IMR-90 (cell line): ENCODE measurements around the gene IFRD1. TPM values are rescaled to one million over a fixed set of nuclear protein-coding genes. Genes with fewer than 3 reads are reported as not detected.

Experiments
- ATAC-seq: fragments of 200-7000 bp; cut with Tn5 transposase; 2 replicates; pipeline ENCODE4 v1.9.1; 2020; ENCODE audit warnings: low read depth, mild to moderate bottlenecking, moderate library complexity
- BruUV-seq: library from RNA; stranded (reverse); fragments of 400-500 nt; replicated peaks from 2 replicates; lab custom pipeline; 2021; lab: Mats Ljungman, UMichigan
- CTCF ChIA-PET: fragments of 300-600 bp; formaldehyde crosslinking; extraction: SDS; loops from one replicate; lab custom pipeline; 2021; ENCODE audit warnings: antibody characterized with exemption; lab: Yijun Ruan, JAX
- POLR2A ChIA-PET: fragments of 300-600 bp; sonication (Branson Sonifier 250); formaldehyde crosslinking; loops from one replicate; lab custom pipeline; 2022; ENCODE audit warnings: antibody characterized with exemption; ENCODE audit not compliant: unreplicated experiment; lab: Charles Lee
- DNase-seq: peaks from one replicate; pipeline ENCODE4 v3.0.0; 2013
- H2AFZ ChIP-seq: replicated peaks from 2 replicates; pipeline ENCODE3; 2013; ENCODE audit warnings: low read length, mild to moderate bottlenecking; ENCODE audit not compliant: poor library complexity
- H2AK5ac ChIP-seq: 2 replicates; pipeline ENCODE4 v1.6.1; 2013; ENCODE audit warnings: low read depth, low read length, inconsistent platforms
- H2AK9ac ChIP-seq: replicated peaks from 2 replicates; pipeline ENCODE3; 2013; ENCODE audit warnings: mild to moderate bottlenecking, low read depth, low read length, moderate library complexity; ENCODE audit not compliant: poor library complexity
- H2BK120ac ChIP-seq: 2 replicates; pipeline ENCODE4 v1.6.1; 2013; ENCODE audit warnings: low read depth, low read length, inconsistent platforms
- H2BK15ac ChIP-seq: 3 replicates; pipeline ENCODE4 v1.6.1; 2013; ENCODE audit warnings: low read depth, low read length, inconsistent platforms
- H2BK20ac ChIP-seq: 2 replicates; pipeline ENCODE4 v1.6.1; 2013; ENCODE audit warnings: low read depth, mild to moderate bottlenecking, inconsistent platforms, low read length, moderate library complexity
- H2BK5ac ChIP-seq: 2 replicates; pipeline ENCODE4 v1.6.1; 2013; ENCODE audit warnings: mild to moderate bottlenecking, low read depth, low read length, inconsistent platforms; ENCODE audit not compliant: poor library complexity, severe bottlenecking
- H3K14ac ChIP-seq: replicated peaks from 2 replicates; pipeline ENCODE4 v1.6.1; 2013; ENCODE audit warnings: low read depth, low read length, inconsistent platforms
- H3K18ac ChIP-seq: 2 replicates; pipeline ENCODE4 v1.6.1; 2013; ENCODE audit warnings: low read depth, low read length, control low read depth
- H3K23ac ChIP-seq: 2 replicates; pipeline ENCODE4 v1.6.1; 2013; ENCODE audit warnings: low read depth, low read length, inconsistent platforms
- H3K27ac ChIP-seq: 2 replicates; pipeline ENCODE4 v1.5.1; 2013; ENCODE audit warnings: mild to moderate bottlenecking, control low read depth, low read length; ENCODE audit not compliant: insufficient read depth
- H3K27me3 ChIP-seq: 2 replicates; pipeline ENCODE4 v1.6.1; 2013; ENCODE audit warnings: low read length; ENCODE audit not compliant: control insufficient read depth, insufficient read depth
- H3K36me3 ChIP-seq: 2 replicates; pipeline ENCODE4 v1.6.1; 2013; ENCODE audit warnings: low read length, mixed read lengths; ENCODE audit not compliant: control insufficient read depth, insufficient read depth
- H3K4ac ChIP-seq: 2 replicates; pipeline ENCODE4 v1.6.1; 2013; ENCODE audit warnings: low read depth, low read length, inconsistent platforms
- H3K4me1 ChIP-seq: 2 replicates; pipeline ENCODE4 v1.6.1; 2013; ENCODE audit warnings: low read length, mixed read lengths; ENCODE audit not compliant: control insufficient read depth, insufficient read depth
- H3K4me2 ChIP-seq: 2 replicates; pipeline ENCODE4 v1.6.1; 2013; ENCODE audit warnings: low read depth, mild to moderate bottlenecking, control low read depth, low read length, moderate library complexity
- H3K4me3 ChIP-seq: 2 replicates; pipeline ENCODE4 v1.5.1; 2013; ENCODE audit warnings: low read depth, mild to moderate bottlenecking, control low read depth, low read length, moderate library complexity; ENCODE audit not compliant: insufficient read depth
- H3K56ac ChIP-seq: 2 replicates; pipeline ENCODE4 v1.6.1; 2013; ENCODE audit warnings: low read length, inconsistent platforms; ENCODE audit not compliant: insufficient read depth; ENCODE audit errors: extremely low read depth
- H3K79me1 ChIP-seq, 2 experiments: 2 replicates each; pipeline ENCODE4 v1.6.1; 2013; ENCODE audit warnings: low read length in 2 of 2, inconsistent platforms in 1 of 2, low read depth in 1 of 2
- H3K9ac ChIP-seq: 2 replicates; pipeline ENCODE4 v1.6.1; 2013; ENCODE audit warnings: low read depth, low read length, control low read depth
- H3K9me1 ChIP-seq: 2 replicates; pipeline ENCODE4 v1.6.1; 2013; ENCODE audit warnings: low read length, inconsistent platforms; ENCODE audit not compliant: insufficient read depth
- H3K9me3 ChIP-seq: 2 replicates; pipeline ENCODE4 v1.6.1; 2013; ENCODE audit warnings: low read length; ENCODE audit not compliant: control insufficient read depth, insufficient read depth
- H4K20me1 ChIP-seq: 2 replicates; pipeline ENCODE4 v1.6.1; 2013; ENCODE audit warnings: low read length, inconsistent platforms; ENCODE audit not compliant: insufficient read depth
- H4K5ac ChIP-seq: 2 replicates; pipeline ENCODE4 v1.6.1; 2013; ENCODE audit warnings: mild to moderate bottlenecking, low read depth, low read length, control low read depth
- H4K8ac ChIP-seq, 2 experiments: 2 replicates each; pipeline ENCODE4 v1.6.1; 2013; ENCODE audit warnings: low read depth in 2 of 2, low read length in 2 of 2, control low read depth in 1 of 2, inconsistent platforms in 1 of 2
- H4K91ac ChIP-seq: 2 replicates; pipeline ENCODE4 v1.6.1; 2013; ENCODE audit warnings: low read depth, low read length, inconsistent platforms; ENCODE audit not compliant: insufficient read depth
- CTCF ChIP-seq: conservative IDR thresholded peaks from 2 replicates; pipeline ENCODE4 v1.5.1; 2012; ENCODE audit warnings: mild to moderate bottlenecking, low read depth, low read length, improper control_type of control experiment
- FOS ChIP-seq: fragments of 150-350 bp; IDR thresholded peaks from 2 replicates; pipeline ENCODE4 v1.6.1; 2016; ENCODE audit warnings: low read depth, low read length
- RAD21 ChIP-seq: IDR thresholded peaks from 2 replicates; pipeline ENCODE4 v1.6.1; 2012; ENCODE audit warnings: low read length, improper control_type of control experiment
- RCOR1 ChIP-seq: IDR thresholded peaks from 2 replicates; pipeline ENCODE4 v1.6.1; 2012; ENCODE audit warnings: mild to moderate bottlenecking, low read length, improper control_type of control experiment; ENCODE audit not compliant: insufficient replicate concordance
- SMC3 ChIP-seq: fragments of 150-350 bp; IDR thresholded peaks from 2 replicates; pipeline ENCODE4 v1.6.1; 2016; ENCODE audit warnings: low read depth, mild to moderate bottlenecking, antibody characterized with exemption, low read length, moderate library complexity
- USF2 ChIP-seq: fragments of 150-350 bp; IDR thresholded peaks from 2 replicates; pipeline ENCODE4 v1.6.1; 2017; ENCODE audit warnings: mild to moderate bottlenecking, antibody characterized with exemption, low read length, low read depth
- WGBS, 2 experiments: methylation state at CpG; one replicate each; pipeline versions ENCODE4 v1.1.5 to v1.1.7; 2013; ENCODE audit warnings: missing lambda C conversion rate in 2 of 2; ENCODE audit not compliant: insufficient read length in 1 of 2; ENCODE audit errors: extremely low coverage in 2 of 2; 5-methylcytosine and 5-hydroxymethylcytosine counted together
- dilution Hi-C: fragments of 300-500 bp; cut with HindIII; formaldehyde crosslinking; loops from one replicate; pipeline ENCODE4 v1.14.3; 2018; ENCODE audit warnings: low sequenced_read_pairs; ENCODE audit not compliant: unreplicated experiment
- in situ Hi-C: fragments of 300-500 bp; cut with MboI; formaldehyde crosslinking; loops from 3 replicates; pipeline ENCODE4 v1.14.3; 2019; ENCODE audit warnings: low sequenced_read_pairs, inconsistent platforms, mixed read lengths
- intact Hi-C: fragments of 100-400 bp; cut with micrococcal nuclease; formaldehyde crosslinking; loops from 2 replicates; pipeline ENCODE4 v1.10.0; 2022
- polyA plus RNA-seq, 3 experiments: library from polyadenylated mRNA; depleted of rRNA; stranded (reverse); fragments of >200 nt; gene quantifications; 2 replicates each; pipeline ENCODE4 v1.2.3, GENCODE V29; 2012; ENCODE audit warnings: low replicate concordance in 1 of 3
- total RNA-seq: library from RNA; depleted of rRNA; stranded (reverse); fragments of >200 nt; gene quantifications from 2 replicates; pipeline ENCODE4 v1.2.3, GENCODE V29; 2012

Gene IFRD1
- total and polyA plus RNA-seq, 2 of the 4 experiments (the other 2 are of a cell fraction) = 18.3 to 25.3 TPM

- no peaks in the 10 kb centered on the region for H4K20me1 ChIP-seq
- H3K9me3 ChIP-seq = no peaks in the 10 kb centered on the region
- no peak overlapping the region for H2BK20ac ChIP-seq
- no CpG with 5 or more reads among the region's 1 CpG for WGBS, 2 experiments
- no peak overlapping the region for H4K8ac ChIP-seq
- dilution Hi-C loops (no loop called here), intact Hi-C loops (loop anchor here (2.0 to 10.0 kb wide), 5 partner anchors 203 to 657 kb away; partner anchors contain the start of genes DOCK4 and ZNF277), in situ Hi-C loops (loop anchor here (10.0 kb wide), 2 partner anchors 205 to 665 kb away; partner anchors contain the start of genes DOCK4 and ZNF277)
- no peak overlapping the region for H3K9ac ChIP-seq
- H2AFZ ChIP-seq = no peak overlapping the region
- no peak overlapping the region for H4K91ac ChIP-seq
- H4K5ac ChIP-seq = no peak overlapping the region
- H3K4me3 ChIP-seq = no peak overlapping the region
- no peak overlapping the region for H3K56ac ChIP-seq
- TF ChIP-seq FOS (peak; percentile 49; the same call in 1 of the 2 replicates), CTCF (no peak), RCOR1 (no peak), USF2 (no peak), RAD21 (no peak), SMC3 (no peak)
- no peaks in the 10 kb centered on the region for H3K9me1 ChIP-seq
- no peak overlapping the region for H3K4me2 ChIP-seq
- peaks cover 3% of the 10 kb centered on the region; the same call in 1 of the 2 replicates for H3K4me1 ChIP-seq
- H3K4ac ChIP-seq = no peak overlapping the region
- ATAC-seq (peak; percentile 35; the same call in 1 of the 2 replicates), DNase-seq (peak; percentile 66)
- no TSS peak for BruUV-seq
- no peaks in the 10 kb centered on the region for H3K36me3 ChIP-seq
- H3K27ac ChIP-seq = no peak overlapping the region
- H2AK5ac ChIP-seq = no peak overlapping the region
- CTCF ChIA-PET = interaction anchor here (1.3 kb wide), 1 partner anchor 73 kb away, joined by 4 read pairs; no protein-coding TSS in a partner anchor
- peaks cover 12% of the 10 kb centered on the region for H3K27me3 ChIP-seq
- no peak overlapping the region for H3K14ac ChIP-seq
- POLR2A ChIA-PET = no interaction called here
- H2BK120ac ChIP-seq = no peak overlapping the region
- H2BK15ac ChIP-seq = no peak overlapping the region
- H3K18ac ChIP-seq = no peak overlapping the region
- no peak overlapping the region for H2BK5ac ChIP-seq
- H2AK9ac ChIP-seq = no peak overlapping the region
- no peak overlapping the region for H3K23ac ChIP-seq
- no peaks in the 10 kb centered on the region for H3K79me1 ChIP-seq
Observed at GRCh38 chr7:112410092-112410491, 40.2 kb upstream of the IFRD1 start.
